Gastroesophageal sphincter (tissue), 4 donors: ENCODE measurements around the gene ATP9B. TPM values are rescaled to one million over a fixed set of nuclear protein-coding genes. Genes with fewer than 3 reads are reported as not detected.
A peak's percentile ranks its signal among the peaks of the same experiment; 100 is the strongest.

Experiments used
- ATAC-seq: fragments of 150-250 bp; one replicate; pipeline ENCODE4 v1.9.1; 2016; ENCODE audit warnings: mild to moderate bottlenecking, moderate library complexity
- H3K27ac ChIP-seq, 4 donors: fragments of 200-600 bp; sonication (generic) in 3 of 4; 1 replicate in 3 of 4; 2 replicates in 1 of 4; pipeline ENCODE4 v1.5.1; 2016 to 2019
- H3K27me3 ChIP-seq: fragments of 200-600 bp; sonication (generic); one replicate; pipeline ENCODE4 v1.5.1; 2019
- H3K36me3 ChIP-seq, 2 donors: fragments of 200-600 bp; sonication (generic); one replicate each; pipeline ENCODE4 v1.5.1; 2019; ENCODE audit warnings: control low read depth in 1 of 2
- H3K4me1 ChIP-seq, 3 donors: fragments of 200-600 bp; sonication (generic); 1 replicate in 2 of 3; 2 replicates in 1 of 3; pipeline ENCODE4 v1.5.1; 2016 to 2019; ENCODE audit warnings: control low read depth in 2 of 3
- H3K4me3 ChIP-seq, 2 donors: fragments of 200-600 bp; sonication (generic); one replicate each; pipeline ENCODE4 v1.5.1; 2019; ENCODE audit warnings: mild to moderate bottlenecking in 1 of 2, moderate library complexity in 1 of 2
- H3K9me3 ChIP-seq, 3 donors: fragments of 200-600 bp; sonication (generic); one replicate each; pipeline ENCODE4 v1.5.1; 2017 to 2019; ENCODE audit warnings: control low read depth in 2 of 3
- EP300 ChIP-seq: sonication (generic); formaldehyde crosslinking; IDR thresholded peaks from one replicate; pipeline ENCODE4 v1.6.1; 2017; ENCODE audit warnings: antibody characterized with exemption, mild to moderate bottlenecking
- POLR2A ChIP-seq, 2 donors: fragments of 450-650 bp; IDR thresholded peaks; one replicate each; pipeline ENCODE4 v1.6.1; 2017; ENCODE audit warnings: antibody characterized with exemption in 2 of 2, mild to moderate bottlenecking in 2 of 2, moderate library complexity in 1 of 2
- POLR2AphosphoS5 ChIP-seq: sonication (generic); formaldehyde crosslinking; IDR thresholded peaks from one replicate; pipeline ENCODE4 v1.6.1; 2017; ENCODE audit warnings: antibody characterized with exemption
- WGBS, 2 donors: methylation state at CpG; one replicate each; pipeline ENCODE4 v1.1.5; 2018; ENCODE audit warnings: low coverage in 1 of 2; 5-methylcytosine and 5-hydroxymethylcytosine counted together
- total RNA-seq, 4 donors: library from RNA; depleted of rRNA; stranded (reverse); fragments of >200 nt; gene quantifications; one replicate each; pipeline ENCODE4 v1.1.0, GENCODE V29; 2016
- TF ChIP-seq, protein P1 (sequence below), 4 experiments: fragments of 200-600 bp in 2 of 4; fragments of 450-650 bp in 2 of 4; sonication (generic) in 1 of 4; IDR thresholded peaks; one replicate each; pipeline ENCODE4 v1.5.1; 2017 to 2019; ENCODE audit warnings: antibody characterized with exemption in 4 of 4, mild to moderate bottlenecking in 2 of 4, moderate library complexity in 2 of 4

The ATP9B gene
- total RNA-seq, 4 donors from 2014 or later = 16.6 to 48.7 (median 33.7) TPM

DNA sequence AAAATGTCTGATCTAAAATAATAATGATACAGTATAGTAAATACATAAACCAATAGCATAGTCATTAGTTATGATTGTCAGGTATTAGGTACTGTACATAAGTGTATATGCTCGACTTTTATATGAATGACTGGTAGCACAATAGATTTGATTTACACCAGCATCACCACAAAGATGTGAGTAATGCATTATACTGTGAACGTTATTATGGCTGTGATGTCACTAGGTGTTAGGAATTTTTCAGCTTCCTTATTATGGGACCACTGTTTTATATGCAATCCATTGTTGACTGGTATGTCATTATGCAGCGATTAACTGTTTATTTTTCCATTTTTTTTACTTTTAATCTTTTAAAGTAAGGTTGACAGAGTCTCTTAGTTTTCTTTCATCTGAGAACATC is 23.7 kb downstream of the ATP9B start:
- Histone ChIP-seq H3K9me3 (no peaks in the 10 kb centered on the region), H3K4me3 (no peak overlapping the region), H3K27me3 (no peaks in the 10 kb centered on the region), H3K36me3 (peaks cover 0 to 4% of the 10 kb centered on the region in 2 donors), H3K27ac (no peak overlapping the region), H3K4me1 (peaks cover 0 to 18% (median 0%) of the 10 kb centered on the region in 3 donors)
- WGBS, 2 donors = 64 to 76% methylated on average over 3 of the region's 3 CpGs
- ATAC-seq = no peak
- TF ChIP-seq, protein P1, sequence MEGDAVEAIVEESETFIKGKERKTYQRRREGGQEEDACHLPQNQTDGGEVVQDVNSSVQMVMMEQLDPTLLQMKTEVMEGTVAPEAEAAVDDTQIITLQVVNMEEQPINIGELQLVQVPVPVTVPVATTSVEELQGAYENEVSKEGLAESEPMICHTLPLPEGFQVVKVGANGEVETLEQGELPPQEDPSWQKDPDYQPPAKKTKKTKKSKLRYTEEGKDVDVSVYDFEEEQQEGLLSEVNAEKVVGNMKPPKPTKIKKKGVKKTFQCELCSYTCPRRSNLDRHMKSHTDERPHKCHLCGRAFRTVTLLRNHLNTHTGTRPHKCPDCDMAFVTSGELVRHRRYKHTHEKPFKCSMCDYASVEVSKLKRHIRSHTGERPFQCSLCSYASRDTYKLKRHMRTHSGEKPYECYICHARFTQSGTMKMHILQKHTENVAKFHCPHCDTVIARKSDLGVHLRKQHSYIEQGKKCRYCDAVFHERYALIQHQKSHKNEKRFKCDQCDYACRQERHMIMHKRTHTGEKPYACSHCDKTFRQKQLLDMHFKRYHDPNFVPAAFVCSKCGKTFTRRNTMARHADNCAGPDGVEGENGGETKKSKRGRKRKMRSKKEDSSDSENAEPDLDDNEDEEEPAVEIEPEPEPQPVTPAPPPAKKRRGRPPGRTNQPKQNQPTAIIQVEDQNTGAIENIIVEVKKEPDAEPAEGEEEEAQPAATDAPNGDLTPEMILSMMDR (IDR thresholded peaks at IDR 0.05) = no peak
- TF ChIP-seq POLR2A (IDR thresholded peaks at IDR 0.05) = no peak
- TF ChIP-seq EP300 = no peak
- no peak for TF ChIP-seq POLR2AphosphoS5

- ATAC-seq = no peak
- no peaks in the 10 kb centered on the region for H3K27me3 ChIP-seq
- H3K4me1 ChIP-seq = peaks cover 0 to 18% (median 0%) of the 10 kb centered on the region in 3 donors
- TF ChIP-seq, protein P1 (IDR thresholded peaks at IDR 0.05) = no peak
- TF ChIP-seq POLR2A (IDR thresholded peaks at IDR 0.05) (no peak), POLR2AphosphoS5 (no peak), EP300 (no peak)
- H3K36me3 ChIP-seq = peaks cover 0 to 8% of the 10 kb centered on the region in 2 donors
- WGBS, 2 donors = 63 to 92% methylated on average over 2 of the region's 3 CpGs
- H3K4me3 ChIP-seq = no peak overlapping the region
- H3K9me3 ChIP-seq = no peaks in the 10 kb centered on the region
- H3K27ac ChIP-seq = no peak overlapping the region
Measured at GRCh38 chr18:79093986-79094385, 24.8 kb downstream of the ATP9B start.

- 24 to 33% methylated on average over 1 of the region's 1 CpG for WGBS, 2 donors
- peaks cover 0 to 13% of the 10 kb centered on the region in 2 donors for H3K36me3 ChIP-seq
- H3K9me3 ChIP-seq = no peaks in the 10 kb centered on the region
Measured at GRCh38 chr18:79095216-79095615, 26.0 kb downstream of the ATP9B start.

DNA sequence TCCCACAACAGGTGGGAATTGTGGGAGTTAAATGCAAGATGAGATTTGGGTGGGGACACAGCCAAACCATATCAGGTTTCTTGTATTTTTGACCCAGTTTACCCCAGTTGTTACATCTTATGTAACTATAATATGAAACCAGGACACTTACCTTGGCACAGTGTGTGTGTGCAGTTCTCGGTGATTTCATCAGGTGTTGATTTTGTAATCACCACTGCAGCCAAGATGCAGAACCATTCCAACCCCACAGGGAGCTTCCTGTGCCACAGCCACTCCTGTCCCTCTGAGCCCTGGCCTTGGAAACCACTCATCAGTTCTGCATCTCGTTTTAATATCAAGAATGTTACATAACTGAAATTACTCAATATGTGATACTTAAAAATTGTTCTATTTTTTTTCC is 31.8 kb downstream of the ATP9B start:
- H3K9me3 ChIP-seq = no peaks in the 10 kb centered on the region
- H3K27me3 ChIP-seq = no peaks in the 10 kb centered on the region
- peak; percentile 31 for ATAC-seq
- no peak overlapping the region for H3K27ac ChIP-seq
- H3K4me3 ChIP-seq = no peak overlapping the region
- H3K4me1 ChIP-seq = no peaks in the 10 kb centered on the region
- TF ChIP-seq POLR2AphosphoS5 = no peak
- whole genome bisulfite sequencing, 2 donors = 67 to 71% methylated on average over 2 of the region's 2 CpGs
- H3K36me3 ChIP-seq = peaks cover 0 to 19% of the 10 kb centered on the region in 2 donors

More at GRCh38 chr18:79095216-79095615, 26.0 kb downstream of the ATP9B start:
- Histone ChIP-seq H3K4me1 (peaks cover 0 to 18% (median 0%) of the 10 kb centered on the region in 3 donors), H3K4me3 (no peak overlapping the region), H3K27ac (no peak overlapping the region), H3K27me3 (no peaks in the 10 kb centered on the region)
- no peak for ATAC-seq
- no peak for TF ChIP-seq POLR2A (IDR thresholded peaks at IDR 0.05)
- TF ChIP-seq EP300 = no peak
- no peak for TF ChIP-seq POLR2AphosphoS5
- TF ChIP-seq, protein P1 (IDR thresholded peaks at IDR 0.05) = no peak

DNA sequence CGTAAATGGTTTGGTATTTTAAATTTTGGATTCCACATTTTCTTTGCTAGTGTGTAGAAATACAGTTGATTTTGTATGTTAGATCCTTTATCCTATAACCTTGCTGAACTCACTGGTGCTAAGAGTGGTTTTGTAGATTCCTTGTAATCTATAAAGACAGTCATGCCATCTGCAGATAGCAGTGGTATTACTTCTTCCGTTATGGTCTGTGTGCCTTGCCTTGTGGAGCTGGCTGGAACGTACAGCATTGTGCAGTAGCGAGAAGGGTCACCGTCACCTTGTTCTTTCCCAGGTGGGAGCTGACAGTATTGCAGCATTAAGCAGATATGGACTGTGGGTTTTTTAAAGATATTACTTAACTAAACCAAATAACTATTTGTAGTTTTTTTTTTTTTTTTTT is 33.7 kb downstream of the ATP9B start:
- H3K36me3 ChIP-seq = peaks cover 0 to 16% of the 10 kb centered on the region in 2 donors
- H3K27me3 ChIP-seq = no peaks in the 10 kb centered on the region
- no peak overlapping the region for H3K27ac ChIP-seq
- peaks cover 0 to 4% (median 0%) of the 10 kb centered on the region in 3 donors for H3K4me1 ChIP-seq
- no peak overlapping the region for H3K4me3 ChIP-seq
- WGBS, 2 donors = 92 to 94% methylated on average over 5 of the region's 5 CpGs
- H3K9me3 ChIP-seq = no peaks in the 10 kb centered on the region
- TF ChIP-seq, protein P1 (IDR thresholded peaks at IDR 0.05) = no peak
- TF ChIP-seq EP300 (no peak), POLR2AphosphoS5 (no peak), POLR2A (IDR thresholded peaks at IDR 0.05) (no peak)
- ATAC-seq = no peak
